Prostate gland (tissue), 2 donors: ENCODE results near the gene FGF12. TPM values are rescaled to one million over a fixed set of nuclear protein-coding genes. Genes with fewer than 3 reads are reported as not detected.

Source experiments
- DNase-seq: peaks from one replicate; pipeline ENCODE4 v3.0.0-alpha.2; 2019; ENCODE audit warnings: low spot score
- H3K27ac ChIP-seq, 2 donors: fragments of 200-600 bp; sonication (generic); 2 replicates each; pipeline ENCODE4 v1.5.1; 2017 to 2019
- H3K27me3 ChIP-seq: fragments of 200-600 bp; sonication (generic); replicated peaks from 2 replicates; pipeline ENCODE4 v1.5.1; 2019; ENCODE audit not compliant: insufficient read depth
- H3K36me3 ChIP-seq, 2 donors: fragments of 200-600 bp; sonication (generic); 1 replicate in 1 of 2; 2 replicates in 1 of 2; pipeline versions ENCODE4 v1.5.1 to v1.8.1; 2017 to 2019
- H3K4me1 ChIP-seq: fragments of 200-600 bp; sonication (generic); replicated peaks from 2 replicates; pipeline ENCODE4 v1.5.1; 2019
- H3K4me3 ChIP-seq, 2 donors: fragments of 200-600 bp; sonication (generic); 2 replicates each; pipeline ENCODE4 v1.5.1; 2017 to 2019
- H3K9me3 ChIP-seq: fragments of 200-600 bp; sonication (generic); 2 replicates; pipeline ENCODE4 v1.5.1; 2017
- POLR2A ChIP-seq: fragments of 450-650 bp; IDR thresholded peaks from one replicate; pipeline ENCODE4 v1.6.1; 2016; ENCODE audit warnings: antibody characterized with exemption, mild to moderate bottlenecking
- POLR2AphosphoS5 ChIP-seq: sonication (generic); formaldehyde crosslinking; IDR thresholded peaks from one replicate; pipeline ENCODE4 v1.6.1; 2017; ENCODE audit warnings: antibody characterized with exemption
- whole genome bisulfite sequencing: methylation state at CpG from one replicate; pipeline ENCODE4 v1.1.5; 2018; 5-methylcytosine and 5-hydroxymethylcytosine counted together
- intact Hi-C: fragments of 100-400 bp; cut with DNase I; formaldehyde crosslinking; loops from one replicate; pipeline ENCODE4 v1.14.2; 2022
- total RNA-seq, 2 donors: library from RNA; depleted of rRNA; stranded (reverse); fragments of >200 nt; gene quantifications; one replicate each; pipeline ENCODE4 v1.1.0, GENCODE V29; 2016
- TF ChIP-seq, protein P1 (sequence below), 4 experiments: fragments of 200-600 bp in 2 of 4; fragments of 450-650 bp in 2 of 4; sonication (generic) in 2 of 4; IDR thresholded peaks; 1 replicate in 3 of 4; 2 replicates in 1 of 4; pipeline ENCODE4 v1.5.1; 2016 to 2019; ENCODE audit warnings: antibody characterized with exemption in 4 of 4, mild to moderate bottlenecking in 2 of 4, moderate library complexity in 2 of 4

The FGF12 gene
- total RNA-seq, 2 donors from 2014 or later: 2.4 to 5.7 TPM

DNA sequence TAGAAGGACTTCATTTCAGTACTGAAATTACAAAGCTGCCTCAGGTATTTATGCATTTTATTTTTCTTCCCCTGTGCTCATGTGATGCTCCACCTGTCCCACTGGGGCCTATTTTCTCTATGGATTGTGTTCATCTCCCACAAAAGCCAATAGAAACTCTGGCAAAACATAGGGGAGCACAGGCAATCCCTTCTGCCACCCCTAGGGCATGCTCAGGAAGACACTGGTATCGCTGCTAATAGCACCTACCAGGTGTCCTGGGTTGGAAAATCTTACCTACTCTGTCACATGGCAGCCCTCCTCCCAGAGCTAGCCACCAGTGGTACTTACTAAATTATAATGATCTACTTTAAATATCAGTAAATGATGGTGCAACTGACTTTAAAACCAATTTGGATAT lies 427.4 kb downstream of the FGF12 start:
- Histone ChIP-seq H3K36me3 (no peaks in the 10 kb centered on the region), H3K4me1 (no peaks in the 10 kb centered on the region), H3K27ac (no peak overlapping the region), H3K4me3 (no peak overlapping the region), H3K27me3 (no peaks in the 10 kb centered on the region), H3K9me3 (no peaks in the 10 kb centered on the region)
- no peak for TF ChIP-seq POLR2A
- TF ChIP-seq POLR2AphosphoS5: no peak
- TF ChIP-seq, protein P1, sequence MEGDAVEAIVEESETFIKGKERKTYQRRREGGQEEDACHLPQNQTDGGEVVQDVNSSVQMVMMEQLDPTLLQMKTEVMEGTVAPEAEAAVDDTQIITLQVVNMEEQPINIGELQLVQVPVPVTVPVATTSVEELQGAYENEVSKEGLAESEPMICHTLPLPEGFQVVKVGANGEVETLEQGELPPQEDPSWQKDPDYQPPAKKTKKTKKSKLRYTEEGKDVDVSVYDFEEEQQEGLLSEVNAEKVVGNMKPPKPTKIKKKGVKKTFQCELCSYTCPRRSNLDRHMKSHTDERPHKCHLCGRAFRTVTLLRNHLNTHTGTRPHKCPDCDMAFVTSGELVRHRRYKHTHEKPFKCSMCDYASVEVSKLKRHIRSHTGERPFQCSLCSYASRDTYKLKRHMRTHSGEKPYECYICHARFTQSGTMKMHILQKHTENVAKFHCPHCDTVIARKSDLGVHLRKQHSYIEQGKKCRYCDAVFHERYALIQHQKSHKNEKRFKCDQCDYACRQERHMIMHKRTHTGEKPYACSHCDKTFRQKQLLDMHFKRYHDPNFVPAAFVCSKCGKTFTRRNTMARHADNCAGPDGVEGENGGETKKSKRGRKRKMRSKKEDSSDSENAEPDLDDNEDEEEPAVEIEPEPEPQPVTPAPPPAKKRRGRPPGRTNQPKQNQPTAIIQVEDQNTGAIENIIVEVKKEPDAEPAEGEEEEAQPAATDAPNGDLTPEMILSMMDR (IDR thresholded peaks at IDR 0.05): no peak
- DNase-seq: no peak
- WGBS: 96% methylated on average over 1 of the region's 1 CpG
- intact Hi-C loops: no loop called here

DNA sequence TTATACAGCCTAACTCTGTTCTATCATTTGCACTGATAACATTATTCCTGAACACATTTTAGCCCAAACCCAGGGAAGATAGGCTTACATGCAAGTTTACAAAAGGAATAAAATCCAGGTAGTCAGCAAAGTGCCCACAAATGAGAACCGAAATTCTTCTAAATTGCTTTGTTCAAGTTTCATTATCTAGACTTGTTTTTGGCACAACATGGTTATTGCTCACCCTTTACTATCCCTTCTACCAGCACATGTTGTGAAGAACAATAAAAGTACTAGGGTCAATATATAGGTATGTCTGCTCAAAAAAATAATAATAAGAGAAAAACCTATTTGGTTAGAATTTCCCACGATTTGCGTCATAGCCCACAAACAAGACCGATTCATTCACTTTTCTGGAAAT lies 430.5 kb downstream of the FGF12 start:
- Histone ChIP-seq H3K27ac (no peak overlapping the region), H3K4me3 (no peak overlapping the region), H3K9me3 (no peaks in the 10 kb centered on the region), H3K4me1 (no peaks in the 10 kb centered on the region), H3K27me3 (no peaks in the 10 kb centered on the region), H3K36me3 (no peaks in the 10 kb centered on the region)
- intact Hi-C loops: no loop called here
- WGBS: 95% methylated on average over 4 of the region's 4 CpGs
- TF ChIP-seq, protein P1 (IDR thresholded peaks at IDR 0.05): no peak
- TF ChIP-seq POLR2AphosphoS5 (no peak), POLR2A (no peak)
- DNase-seq: no peak

DNA sequence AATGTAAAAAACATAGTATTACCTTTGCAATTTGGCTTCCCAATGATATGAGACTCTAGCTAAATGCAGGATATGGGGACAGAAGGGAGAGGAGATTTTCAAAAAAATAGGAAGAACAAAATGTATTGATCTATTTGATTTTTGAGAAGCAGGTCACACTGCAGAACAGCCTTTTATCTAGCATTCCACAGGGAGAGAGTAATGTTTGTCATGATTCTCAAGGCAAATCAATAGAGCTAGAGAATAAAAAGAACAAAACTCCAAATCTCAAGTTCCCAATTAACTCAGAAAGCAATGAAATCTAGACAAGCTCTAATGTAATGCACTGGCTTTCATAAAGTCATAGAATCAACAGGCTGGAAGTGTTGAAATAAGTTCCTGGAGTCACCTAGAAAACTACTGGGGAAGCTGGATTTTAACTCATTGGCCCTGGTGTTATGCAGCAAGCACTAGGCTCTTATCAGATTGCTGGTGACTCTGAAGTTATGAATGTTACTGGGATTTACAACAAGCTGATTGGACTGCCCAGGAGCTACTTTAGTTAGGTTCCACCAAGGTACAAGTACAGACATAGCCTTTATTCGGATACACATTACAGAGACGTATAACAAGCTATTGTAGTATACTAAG lies 442.8 kb downstream of the FGF12 start:
- intact Hi-C loops: no loop called here
- no peak for DNase-seq
- no peak for TF ChIP-seq POLR2A
- TF ChIP-seq, protein P1 (IDR thresholded peaks at IDR 0.05): no peak
- TF ChIP-seq POLR2AphosphoS5: no peak
- no peaks in the 10 kb centered on the region for H3K4me1 ChIP-seq
- no peaks in the 10 kb centered on the region for H3K27me3 ChIP-seq
- no peak overlapping the region for H3K27ac ChIP-seq
- H3K36me3 ChIP-seq: no peaks in the 10 kb centered on the region
- H3K4me3 ChIP-seq: no peak overlapping the region
- WGBS: 70% methylated on average over 2 of the region's 2 CpGs
- no peaks in the 10 kb centered on the region for H3K9me3 ChIP-seq

DNA sequence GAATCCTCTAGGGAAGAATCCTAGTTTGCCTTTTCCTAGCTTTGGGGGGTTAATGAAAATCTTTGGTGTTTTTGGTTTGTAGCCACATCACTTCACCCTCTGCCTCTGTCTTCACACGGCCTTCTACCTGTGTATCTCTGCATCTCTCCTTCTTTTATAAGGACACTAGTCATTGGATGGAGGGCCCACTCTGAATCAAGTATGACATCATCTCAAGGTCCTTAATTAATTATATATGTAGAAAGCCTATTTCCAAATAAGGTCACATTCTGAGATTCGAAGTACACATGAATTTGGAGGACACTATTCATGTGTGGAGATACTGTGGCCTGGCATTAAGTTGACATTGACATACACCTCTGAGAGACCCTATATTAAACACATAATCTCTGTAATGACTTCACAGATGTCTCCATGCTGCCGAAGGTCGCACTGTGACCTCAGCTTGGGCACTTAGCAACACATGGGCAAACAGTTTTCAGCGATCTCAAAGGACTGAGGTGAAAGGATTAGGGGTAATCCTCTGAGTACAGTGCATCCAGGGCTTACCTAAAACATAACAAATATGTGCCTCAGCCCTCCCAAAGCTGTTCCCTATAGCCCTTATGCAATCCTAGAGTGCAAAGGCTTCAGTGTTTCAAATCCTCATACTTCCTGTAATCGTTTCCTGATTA lies 446.0 kb downstream of the FGF12 start:
- Histone ChIP-seq H3K9me3 (no peaks in the 10 kb centered on the region), H3K36me3 (no peaks in the 10 kb centered on the region), H3K27ac (no peak overlapping the region), H3K27me3 (no peaks in the 10 kb centered on the region), H3K4me3 (no peak overlapping the region), H3K4me1 (no peaks in the 10 kb centered on the region)
- intact Hi-C loops: no loop called here
- TF ChIP-seq, protein P1 (IDR thresholded peaks at IDR 0.05): no peak
- TF ChIP-seq POLR2AphosphoS5: no peak
- no peak for TF ChIP-seq POLR2A
- no peak for DNase-seq
- WGBS: 85% methylated on average over 6 of the region's 6 CpGs

DNA sequence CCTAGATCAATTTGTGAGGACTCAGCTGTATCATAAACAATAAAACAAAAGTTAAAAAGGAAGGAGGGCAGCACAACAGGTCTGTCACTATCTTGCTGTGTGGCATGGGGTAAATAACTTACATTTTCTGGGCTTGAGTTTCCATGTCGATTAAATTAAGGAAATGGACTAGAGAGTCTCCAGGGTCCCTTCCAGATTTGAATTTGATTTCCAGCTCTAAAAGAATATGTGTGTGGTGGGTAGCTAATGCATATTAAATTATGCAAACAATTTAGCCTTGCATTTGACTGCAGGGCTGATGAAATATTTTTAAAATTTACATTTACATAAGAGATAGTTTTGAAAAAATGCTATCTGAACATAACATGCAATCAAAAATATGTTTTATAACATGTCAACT lies 447.7 kb downstream of the FGF12 start:
- Histone ChIP-seq H3K4me3 (no peak overlapping the region), H3K36me3 (no peaks in the 10 kb centered on the region), H3K4me1 (no peaks in the 10 kb centered on the region), H3K27ac (no peak overlapping the region), H3K27me3 (no peaks in the 10 kb centered on the region), H3K9me3 (no peaks in the 10 kb centered on the region)
- intact Hi-C loops: no loop called here
- 95% methylated on average over 1 of the region's 1 CpG for WGBS
- TF ChIP-seq, protein P1 (IDR thresholded peaks at IDR 0.05): no peak
- TF ChIP-seq POLR2A (no peak), POLR2AphosphoS5 (no peak)
- DNase-seq: no peak
